Islet of Langerhans (tissue), 1 donor: ENCODE data around the gene RALBP1.
"Not testable (repeated sequence)": the region's sequence is repeated elsewhere in the genome, so short reads cannot be mapped to it uniquely, and the experiment has no call there.

ENCODE experiments used
- FAIRE-seq: peaks from one replicate; lab custom pipeline; 2011; peaks lifted over from hg19 to GRCh38; lab: Jason Lieb, UNC

Gene RALBP1

DNA sequence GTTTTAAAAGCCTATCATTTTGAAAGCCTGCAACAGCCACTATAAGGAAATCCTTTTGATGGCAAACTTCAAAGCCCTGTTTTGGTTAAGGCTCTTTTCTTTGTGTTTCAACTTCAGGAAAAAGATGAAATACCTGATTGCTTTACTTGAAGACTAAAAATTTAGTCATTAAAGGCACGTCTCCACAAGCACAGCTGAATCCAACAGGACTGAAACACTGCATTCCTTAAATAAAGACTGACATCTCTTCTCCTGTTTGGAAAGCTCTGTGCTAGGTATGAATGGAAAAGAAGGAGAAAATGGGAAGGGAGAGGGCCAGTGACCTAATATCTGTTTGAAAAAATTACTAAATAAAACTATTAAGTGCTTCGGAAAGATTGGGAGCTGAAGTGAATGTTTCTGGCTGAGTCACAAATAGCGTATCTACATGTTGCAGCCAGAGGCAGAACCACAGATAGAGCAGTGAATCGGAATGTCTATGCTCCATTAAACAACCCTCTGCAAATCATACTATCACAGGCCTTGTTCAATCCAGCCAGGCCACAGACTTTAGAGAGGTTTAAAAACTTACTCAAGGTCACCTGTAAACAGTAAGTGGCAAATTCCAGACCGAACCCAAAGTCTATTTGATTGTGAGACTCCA is 21.1 kb upstream of the RALBP1 start:
- FAIRE-seq, result no peak

DNA sequence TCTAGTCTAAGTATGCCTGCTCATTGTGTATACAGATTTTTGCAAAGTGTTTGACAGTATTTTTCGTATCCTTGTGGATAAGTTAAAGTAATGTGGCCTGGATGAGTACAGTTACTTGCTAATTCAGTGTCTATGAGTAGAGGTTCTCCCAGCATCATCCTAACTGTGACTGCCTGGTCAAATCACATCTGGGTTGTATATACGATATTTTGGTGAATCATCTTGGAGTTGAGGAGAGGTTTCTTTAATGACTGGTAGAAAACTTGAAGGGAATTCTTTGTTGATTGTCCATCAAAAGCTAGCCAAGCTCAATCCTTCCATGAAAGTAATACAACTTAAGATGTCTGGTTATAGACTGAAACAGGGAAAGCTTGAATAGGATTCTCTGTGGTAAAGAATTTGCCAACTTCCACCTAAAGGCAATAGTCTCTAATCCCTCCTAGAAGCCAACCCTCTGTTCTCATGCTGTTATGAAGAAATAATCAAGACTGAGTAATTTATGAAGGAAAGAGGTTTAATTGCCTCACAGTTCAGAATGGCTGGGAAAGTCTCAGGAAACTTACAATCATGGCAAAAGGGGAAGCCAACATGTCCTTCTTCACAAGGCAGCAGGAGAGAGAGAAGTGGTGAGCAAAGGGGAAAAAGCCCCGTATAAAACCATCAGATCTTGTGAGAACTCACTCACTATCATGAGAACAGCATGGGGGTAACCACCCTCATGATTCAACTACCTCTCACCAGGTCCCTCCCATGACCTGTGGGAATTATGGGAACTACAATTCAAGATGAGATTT is 19.4 kb upstream of the RALBP1 start:
- no peak for FAIRE-seq

DNA sequence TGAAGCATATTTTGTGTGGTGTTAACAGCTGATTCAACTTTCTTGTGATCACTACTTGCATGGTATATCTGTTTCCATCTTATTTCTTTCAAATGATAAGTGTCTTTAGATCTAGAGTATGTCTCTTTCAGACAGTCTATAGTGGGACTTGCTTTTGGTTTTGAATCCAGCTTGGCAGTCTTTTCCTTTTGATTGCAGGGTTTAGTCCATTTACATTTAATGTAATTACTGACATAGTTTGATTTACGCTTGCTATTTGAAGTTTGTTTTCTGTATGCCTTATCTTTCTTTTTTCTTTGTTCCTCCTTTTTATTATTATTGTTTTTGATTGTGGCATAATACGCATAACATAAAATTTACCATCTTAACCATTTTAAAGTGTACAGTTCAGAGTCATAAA is 9.2 kb upstream of the RALBP1 start:
- FAIRE-seq, result no peak

DNA sequence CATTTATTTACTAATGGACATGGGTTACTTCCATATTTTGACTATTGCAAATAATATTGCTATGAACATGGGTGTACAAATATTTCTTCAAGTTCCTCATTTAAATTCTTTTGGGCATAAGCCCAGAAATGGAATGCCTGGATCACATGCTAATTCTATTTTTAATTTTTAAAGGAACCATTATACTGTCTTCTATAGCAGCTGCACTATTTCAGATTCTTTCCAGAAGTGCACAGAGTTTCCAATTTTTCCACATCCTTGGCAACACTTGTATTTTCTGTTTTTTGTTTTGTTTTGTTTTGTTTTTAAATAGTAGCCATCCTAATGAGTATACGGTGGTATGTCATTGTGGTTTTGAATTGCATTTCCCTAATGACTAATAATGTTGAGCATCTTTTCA is 8.5 kb upstream of the RALBP1 start:
- FAIRE-seq, result no peak

DNA sequence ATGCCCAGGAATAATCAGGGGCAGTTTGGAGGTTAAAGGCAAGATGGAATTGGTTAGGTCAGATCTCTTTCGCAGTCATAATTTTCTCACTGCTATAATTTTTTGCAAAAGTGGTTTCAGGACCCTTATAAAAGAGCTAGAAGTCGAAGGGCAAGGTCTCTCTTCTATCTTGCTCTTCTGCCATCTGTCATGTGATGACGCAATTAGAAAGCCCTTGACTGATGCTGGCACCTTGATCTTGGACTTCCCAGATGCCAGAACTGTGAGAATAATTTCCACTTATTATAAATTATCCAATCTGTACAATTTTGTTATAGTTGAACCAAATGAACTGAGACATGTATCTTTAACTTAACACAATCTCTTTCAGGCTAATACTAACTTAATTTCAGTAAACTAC is 6.3 kb upstream of the RALBP1 start:
- no peak for FAIRE-seq

DNA sequence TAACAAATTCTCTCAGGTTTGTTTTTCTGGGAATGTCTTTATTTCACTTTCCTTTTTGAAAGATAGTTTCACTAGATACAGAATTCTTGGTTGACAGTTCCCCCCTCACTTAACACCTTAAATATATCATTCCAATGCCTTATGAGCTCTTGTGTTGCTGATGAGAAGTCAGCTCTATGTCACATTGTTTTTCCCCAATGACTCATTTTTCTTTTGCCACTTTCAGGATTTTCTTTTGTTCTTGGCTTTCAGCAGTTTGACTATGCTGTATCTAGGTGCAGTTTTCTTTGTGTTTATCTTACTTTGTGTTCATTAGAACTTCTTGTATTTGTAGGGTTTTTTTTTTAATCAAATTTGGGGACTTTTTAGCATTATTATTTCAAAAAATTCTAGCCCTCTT is 5.6 kb upstream of the RALBP1 start:
- no peak for FAIRE-seq

DNA sequence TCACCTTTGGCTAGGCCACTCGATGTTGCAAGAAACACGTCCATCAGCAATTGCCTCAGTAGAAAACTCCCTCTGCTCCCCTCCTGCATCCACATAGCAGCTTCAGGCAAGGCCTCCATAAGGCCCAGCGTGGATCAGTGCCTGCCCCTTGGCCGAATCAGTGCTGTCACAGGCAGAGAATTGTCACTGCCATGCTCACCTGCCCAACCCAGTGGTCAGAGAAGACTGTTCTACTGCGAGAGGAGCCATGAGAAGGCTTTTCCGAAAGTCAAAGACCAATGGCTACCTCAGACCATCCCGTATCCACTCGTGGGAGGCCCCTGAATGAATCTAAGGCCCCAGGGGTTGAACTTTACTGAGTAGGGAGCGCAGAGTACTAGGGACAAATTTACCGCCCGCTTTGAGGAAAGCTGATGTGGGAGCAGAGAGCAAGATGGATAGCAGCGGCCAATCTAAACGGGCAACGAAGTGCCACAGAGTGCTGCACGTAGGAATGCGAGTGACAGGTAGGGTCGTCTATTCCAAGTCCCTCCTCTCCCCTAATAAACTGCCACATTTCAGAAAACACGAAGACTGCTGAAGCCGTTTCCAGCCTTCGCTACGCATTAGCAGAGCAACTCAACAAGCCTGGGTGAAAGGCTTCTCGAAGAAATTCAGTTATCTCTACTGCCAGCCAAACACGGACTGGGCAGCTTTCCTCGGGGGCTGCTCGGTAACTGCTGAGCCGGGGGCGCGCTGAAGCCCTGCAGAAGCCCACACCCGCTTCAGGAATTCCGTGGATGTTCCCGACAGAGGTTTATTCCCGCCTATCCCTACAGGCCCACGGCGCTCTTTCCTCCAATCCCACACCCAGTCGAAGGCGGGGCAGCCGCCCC is 968 bp upstream of the RALBP1 start:
- FAIRE-seq, result no peak

DNA sequence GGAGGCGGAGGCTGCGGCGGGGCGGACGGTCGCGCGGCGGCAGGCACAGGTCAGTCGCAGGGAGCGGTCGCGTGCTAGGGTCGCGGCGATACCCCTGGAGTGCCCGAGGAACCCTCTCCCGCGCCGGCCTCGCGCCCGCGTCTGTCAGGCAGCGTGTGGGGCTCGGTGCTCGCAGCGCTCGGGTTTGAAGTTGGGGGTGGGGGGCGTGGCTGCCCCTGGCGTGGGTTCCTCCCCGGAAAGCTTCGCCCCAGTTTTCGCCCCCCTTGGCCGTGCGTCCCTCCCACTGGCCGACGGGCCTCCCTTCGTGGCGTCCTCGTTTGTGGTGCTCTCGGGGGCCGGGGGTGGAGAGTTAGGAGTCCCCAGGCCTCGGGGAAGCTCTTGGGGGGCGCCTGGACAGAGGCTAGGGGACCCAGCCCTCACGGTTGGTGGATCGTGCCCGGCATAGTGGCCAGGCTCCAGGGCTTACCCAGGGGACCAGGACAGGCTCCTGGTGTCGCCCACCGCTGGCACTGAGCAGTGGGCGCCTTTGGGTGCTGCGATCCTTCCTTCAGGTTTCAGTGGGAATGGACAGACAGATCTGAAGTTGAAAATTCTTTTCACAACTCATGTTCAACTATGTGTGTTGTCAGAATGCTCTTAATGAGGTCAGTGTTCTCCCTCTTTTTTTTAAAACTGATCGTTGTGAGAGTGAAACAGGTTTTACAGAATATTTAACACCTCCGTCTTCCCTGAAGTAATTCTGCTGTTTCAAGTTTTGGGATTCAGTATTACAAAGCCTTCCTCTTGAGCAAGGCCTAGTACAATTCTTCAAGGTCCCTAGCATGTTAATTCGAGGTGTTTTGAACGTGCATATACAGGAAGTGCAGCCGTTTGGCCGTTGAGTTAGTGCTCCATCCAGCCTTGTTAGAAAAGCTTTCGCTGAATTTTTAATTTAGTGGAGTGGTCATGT is 604 bp downstream of the RALBP1 start:
- FAIRE-seq, result no peak

DNA sequence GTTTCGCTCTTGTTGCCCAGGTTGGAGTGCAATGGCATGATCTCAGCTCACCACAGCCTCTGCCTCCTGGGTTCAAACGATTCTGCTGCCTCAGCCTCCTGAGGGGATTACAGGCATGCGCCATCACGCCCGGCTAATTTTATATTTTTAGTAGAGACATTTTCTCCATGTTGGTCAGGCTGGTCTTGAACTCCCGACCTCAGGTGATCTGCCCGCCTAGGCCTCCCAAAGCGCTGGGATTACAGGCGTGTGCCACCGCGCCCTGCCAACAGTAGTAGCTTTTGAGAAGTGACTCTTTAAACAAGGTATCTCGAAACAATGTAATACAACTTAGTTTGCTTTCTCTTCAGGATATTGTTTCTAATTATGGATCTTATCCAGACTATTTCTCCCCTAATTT is 1.6 kb downstream of the RALBP1 start:
- not testable (repeated sequence) for FAIRE-seq

DNA sequence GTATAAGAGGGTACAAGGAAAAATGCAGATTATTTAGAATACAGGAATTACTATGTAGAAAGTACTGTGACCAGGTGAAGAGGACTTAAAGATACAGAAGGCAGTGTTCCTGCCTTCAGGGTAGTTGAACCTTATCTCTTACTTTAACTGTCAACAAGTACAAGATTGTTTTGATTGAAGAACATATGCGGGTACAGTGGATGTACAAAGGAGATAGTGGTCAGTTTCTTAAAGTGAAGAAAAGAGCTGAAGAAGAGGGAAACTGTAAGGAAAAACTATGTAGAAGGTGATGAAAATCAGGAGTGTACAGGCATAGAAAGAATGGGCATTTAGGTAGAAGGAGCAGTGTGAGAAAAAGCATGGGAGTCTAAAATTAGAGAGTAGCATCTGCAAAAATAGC is 2.2 kb downstream of the RALBP1 start:
- no peak for FAIRE-seq

DNA sequence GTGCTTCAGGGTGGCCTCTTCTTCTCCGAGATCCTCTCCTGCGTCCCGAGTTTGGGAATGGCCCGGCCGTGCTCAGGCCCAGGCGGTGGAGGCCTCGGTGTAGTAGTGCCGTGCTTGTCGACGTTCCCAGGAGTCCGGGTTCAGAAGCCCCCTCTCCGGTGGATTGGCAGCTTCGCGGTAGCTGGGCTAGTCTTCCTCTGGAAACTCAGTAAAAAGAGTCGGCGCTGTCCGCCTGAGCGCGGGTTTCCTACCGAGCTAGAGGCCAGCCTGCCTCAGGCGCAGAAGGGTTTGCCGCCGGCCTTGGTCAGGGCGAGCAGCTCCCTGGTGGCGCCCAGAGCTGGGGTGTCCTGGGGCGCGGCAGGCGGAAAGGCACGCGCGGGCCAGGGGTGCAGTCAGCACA is 3.2 kb downstream of the RALBP1 start:
- no peak for FAIRE-seq

DNA sequence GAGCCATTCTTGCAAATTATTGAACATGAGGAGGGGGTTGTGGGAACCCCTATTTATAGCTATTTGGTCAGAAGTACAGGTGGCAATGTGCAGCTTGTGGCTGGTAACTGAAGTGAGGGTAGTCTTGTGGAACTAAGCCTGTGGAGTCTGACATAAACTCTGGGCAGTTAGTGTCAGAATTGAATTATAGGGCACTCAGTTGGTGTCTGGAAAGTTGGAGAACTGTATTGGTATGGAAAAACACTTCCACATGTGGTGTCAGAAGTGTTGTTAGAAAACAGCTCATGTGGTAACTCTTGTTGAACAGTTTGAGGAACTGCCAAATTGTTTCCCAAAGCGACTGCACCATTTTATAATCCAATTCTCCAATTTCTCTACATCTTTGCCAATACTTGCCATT is 7.5 kb downstream of the RALBP1 start:
- FAIRE-seq, result no peak

DNA sequence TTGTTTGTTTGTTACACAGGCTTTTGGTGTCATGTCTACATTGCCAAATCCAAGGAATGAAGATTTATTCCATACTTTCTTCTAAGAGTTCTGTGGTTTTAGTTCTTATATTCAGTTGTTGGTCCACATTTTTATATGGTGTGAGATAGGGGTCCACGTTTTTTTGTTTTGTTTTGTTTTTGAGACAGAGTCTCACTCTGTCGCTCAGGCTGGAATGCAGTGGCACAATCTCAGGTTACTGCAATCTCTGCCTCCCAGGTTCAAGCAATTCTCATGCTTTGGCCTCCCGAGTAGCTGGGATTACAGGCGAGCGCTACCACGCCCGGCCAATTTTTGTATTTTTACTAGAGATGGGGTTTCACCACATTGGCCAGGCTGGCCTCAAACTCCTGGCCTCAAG is 8.2 kb downstream of the RALBP1 start:
- FAIRE-seq, result no peak

DNA sequence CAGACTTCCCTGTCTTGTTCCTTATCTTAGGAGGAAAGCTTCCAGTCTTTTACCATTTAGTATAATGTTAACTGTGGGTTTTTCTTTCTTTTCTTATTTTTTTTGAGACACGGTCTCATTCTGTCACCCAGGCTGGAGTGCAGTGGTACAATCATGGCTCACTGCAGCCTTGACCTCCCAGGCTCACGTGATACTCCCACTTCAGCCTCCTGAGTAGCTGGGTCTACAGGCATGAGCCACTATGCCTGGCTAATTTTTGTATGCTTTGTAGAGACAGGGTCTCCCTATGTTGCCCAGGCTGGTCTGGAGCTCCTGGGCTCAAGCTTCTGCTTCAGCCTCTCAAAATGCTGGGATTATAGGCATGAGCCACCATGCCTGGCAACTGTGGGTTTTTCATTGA is 9.5 kb downstream of the RALBP1 start:
- FAIRE-seq, result not testable (repeated sequence)

DNA sequence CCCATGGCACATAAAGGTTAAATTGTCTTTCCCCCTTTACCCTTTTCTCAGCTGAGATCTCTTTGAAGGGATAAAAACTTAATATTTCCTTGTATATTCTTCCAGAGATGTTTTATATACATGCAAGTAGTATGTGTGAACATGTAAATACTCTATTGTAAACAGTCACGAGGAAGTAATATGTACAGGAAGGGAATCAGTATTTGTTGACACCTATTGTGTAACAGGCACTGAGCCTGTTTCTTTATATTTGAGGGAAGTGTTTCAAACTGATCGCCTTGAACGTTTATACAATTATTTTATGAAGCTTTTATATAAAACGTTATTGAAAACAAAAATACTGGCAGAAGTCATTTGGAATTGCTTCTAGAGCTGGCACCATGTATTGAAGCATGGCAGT is 13.2 kb downstream of the RALBP1 start:
- no peak for FAIRE-seq

DNA sequence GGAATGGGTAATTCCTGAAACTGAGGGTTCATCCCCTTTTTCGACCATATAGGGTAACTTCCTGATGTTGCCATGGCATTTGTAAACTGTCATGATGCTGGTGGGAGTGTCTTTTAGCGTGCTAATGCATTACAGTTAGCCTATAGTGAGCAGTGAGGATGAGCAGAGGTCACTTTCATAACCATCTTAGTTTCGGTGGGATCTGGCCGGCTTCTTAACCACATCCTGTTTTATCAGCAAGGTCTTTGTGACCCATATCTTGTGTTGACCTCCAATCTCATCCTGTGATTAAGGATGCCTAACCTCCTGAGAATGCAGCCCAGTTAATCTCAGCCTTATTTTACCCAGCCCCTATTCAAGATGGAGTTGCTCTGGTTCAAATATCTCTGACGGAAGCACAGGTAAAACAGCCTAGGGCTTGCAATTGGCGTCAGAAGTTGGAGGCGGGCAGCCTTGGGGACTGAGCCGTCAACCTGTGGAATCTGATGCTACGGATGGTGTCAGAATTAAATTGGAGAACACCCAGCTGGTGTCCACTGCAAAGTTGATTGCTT is 19.5 kb downstream of the RALBP1 start:
- FAIRE-seq, result no peak

DNA sequence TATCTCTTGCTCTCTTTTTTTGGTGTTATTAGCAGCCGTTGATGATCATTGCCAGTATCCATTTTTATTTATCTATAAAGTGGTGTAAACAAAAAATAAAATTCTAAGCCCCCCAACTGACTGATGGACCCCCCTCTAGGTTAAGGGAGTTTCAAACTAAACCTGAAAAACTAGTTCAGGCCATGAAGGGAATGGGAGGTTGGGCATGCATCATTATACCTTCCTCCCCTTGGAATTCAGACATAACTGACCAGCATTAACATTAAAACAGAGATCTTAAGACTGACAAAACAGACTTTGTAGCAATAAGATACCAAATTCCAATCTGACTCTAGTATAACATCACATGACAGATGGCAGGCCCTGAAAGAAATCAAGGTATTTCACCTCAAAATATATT is 20.2 kb downstream of the RALBP1 start:
- FAIRE-seq, result no peak

DNA sequence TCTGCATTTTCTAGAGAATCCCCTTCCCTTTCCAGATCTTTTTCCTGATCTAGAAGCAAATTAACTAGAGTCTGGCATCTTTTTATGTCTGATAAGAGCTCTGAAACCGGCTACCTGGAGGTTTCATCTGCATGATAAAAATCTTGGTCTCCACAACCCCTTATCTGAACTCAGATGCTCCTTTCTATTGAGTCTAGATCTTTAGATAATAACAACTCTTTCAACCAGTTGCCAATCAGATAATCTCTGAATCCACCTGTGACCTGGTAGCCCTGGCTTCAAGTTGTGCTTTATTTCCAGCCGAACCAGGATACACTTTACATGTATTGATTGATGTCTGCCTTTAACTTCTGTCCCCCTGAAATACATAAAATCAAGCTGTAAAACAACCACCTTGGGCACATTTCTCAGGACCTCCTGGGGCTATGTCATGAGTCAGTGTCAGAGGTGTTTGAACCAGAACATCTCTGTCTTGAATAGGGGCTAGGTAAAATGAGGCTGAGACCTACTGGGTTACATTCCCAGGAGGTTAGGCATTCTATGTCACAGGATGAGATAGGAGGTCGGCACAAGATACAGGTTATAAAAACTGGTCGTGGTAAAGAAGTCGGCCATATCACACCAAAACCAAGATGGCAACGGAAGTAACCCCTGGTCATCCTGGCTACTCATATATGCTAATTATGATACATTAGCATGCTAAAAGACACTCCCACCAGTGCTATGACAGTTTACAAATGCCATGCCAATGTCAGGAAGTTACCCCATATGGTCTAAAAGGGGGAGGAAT is 20.8 kb downstream of the RALBP1 start:
- no peak for FAIRE-seq

DNA sequence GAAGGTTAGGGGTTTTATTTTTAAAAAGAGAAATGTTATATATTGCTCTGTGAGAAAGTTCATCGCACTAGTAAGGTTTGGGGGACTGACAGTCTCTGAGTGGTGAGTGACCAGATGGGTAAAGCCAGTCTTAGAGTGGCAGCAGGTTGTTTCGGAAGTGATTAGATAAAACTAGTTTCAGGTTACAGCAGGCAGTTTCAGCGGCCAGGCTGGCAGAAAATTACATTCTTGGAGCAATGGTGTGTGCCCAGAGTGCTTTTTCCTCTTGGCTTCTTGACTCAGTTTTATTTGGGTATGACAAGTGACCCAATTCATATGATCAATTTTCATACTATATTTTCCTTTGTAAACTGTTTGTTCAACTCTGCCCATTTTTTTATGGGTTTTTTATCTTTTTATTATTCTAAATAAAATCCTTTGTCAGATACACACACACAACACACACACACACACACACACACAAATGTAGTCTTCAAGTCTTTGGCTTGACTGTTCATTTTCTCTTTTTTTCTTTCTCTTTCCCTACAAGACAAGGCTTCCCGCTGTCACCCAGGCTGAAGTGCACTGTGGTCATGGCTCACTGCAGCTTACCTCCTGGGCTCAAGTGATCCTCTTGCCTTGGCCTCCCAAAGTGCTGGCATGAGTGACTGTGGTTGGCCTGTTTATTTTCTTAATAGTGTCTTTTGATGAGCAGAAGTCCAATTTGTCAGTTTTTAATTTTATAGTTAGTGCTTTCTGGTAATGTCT is 30.9 kb downstream of the RALBP1 start:
- no peak for FAIRE-seq

DNA sequence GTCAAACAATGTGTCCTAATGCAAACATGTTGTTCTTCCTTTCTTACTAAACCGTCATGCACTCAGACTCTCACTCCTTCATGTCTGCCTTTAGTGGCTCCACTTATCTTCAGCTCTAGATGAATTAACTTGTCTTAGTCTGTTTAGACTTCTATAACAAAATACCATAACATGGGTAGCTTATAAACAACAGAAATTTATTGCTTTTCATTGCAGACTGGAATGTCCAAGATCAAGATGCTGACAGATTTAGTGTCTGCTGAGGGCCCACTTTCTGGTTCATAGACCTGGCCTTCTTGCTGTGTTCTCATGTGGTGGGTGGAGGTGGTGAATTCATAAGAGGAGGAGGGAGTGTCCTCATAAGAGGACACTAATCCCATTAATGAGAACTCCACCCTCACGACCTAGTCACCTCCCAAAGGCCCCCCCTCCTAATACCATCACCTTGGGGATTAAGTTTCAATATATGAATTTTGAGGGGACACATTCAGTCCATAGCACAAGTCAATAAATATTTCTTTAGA is 32.3 kb downstream of the RALBP1 start:
- FAIRE-seq, result no peak
